Epithelial cell of prostate (primary cell): ENCODE data around the gene KCNA4.
"Not testable (repeated sequence)": the region's sequence is repeated elsewhere in the genome, so short reads cannot be mapped to it uniquely, and the experiment has no call there.

ENCODE experiments used
- DNase-seq: peaks from one replicate; pipeline ENCODE4 v3.0.0-alpha.2; 2011; ENCODE audit warnings: low read depth, low spot score
- H3K27ac ChIP-seq: fragments of 450-650 bp; 2 replicates; pipeline ENCODE4 v1.5.1; 2017; ENCODE audit warnings: mild to moderate bottlenecking

The KCNA4 gene

DNA sequence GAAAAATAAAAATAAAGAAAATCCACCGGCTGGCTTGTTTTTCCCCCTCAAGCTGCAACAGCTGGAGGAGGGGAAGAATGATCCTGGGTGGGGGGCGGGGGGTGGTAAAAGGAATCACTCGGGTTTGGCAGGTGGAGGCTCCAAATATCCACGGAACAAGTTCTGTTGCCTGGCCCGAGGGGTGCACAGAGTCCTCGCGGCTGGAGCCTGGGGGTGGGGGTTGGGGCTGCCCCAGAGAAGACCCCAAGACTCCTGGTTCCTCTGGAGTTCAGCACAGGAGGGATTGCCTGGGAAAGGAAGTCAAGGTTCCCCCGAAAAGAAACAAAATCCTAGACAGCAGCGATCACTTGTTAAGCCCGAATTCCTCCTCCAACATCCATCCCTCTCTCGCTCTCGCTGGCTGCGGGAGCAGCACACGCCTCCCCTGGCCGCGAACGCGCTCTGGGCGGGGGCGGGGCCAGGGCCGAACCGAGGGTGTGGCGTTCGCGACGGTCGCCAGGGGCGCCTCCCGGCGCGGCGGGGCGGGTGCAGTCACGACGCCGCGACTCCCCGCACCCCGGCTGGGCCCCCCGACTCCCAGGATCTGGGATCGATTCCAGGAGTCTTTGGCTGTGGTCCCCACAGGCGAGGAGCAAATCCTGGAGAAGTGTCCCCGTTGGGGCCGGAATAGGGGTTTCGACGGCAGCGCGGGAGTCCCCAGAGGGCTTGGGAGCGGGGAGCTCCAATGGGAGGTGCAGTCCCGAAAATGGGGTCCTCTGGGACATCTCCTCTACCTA is at the start of gene KCNA4:
TSS of gene KCNA4 (minus strand) at position 443 of the 776 bp plus-strand sequence. CDS start 4,352 bp downstream, outside the sequence.
- no peak for DNase-seq
- no peak within 1 kb of the TSS for H3K27ac ChIP-seq

DNA sequence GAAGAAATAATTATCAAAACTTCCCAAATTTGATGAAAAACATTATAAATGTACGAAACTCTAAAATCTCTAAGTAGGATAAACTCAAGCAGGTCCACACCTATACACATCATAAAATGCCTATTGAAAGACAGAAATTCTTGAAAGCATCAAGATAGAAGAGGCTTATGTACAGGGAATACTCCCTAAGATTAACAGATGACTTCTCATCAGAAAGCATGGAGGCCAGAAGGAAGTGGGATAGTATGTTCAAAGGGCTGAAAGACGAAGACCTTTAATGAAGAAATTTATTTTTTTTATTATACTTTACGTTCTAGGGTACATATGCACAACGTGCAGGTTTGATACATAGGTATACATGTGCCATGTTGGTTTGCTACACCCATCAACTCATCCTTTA is 45.3 kb upstream of the KCNA4 start:
- no peak overlapping the region for H3K27ac ChIP-seq

DNA sequence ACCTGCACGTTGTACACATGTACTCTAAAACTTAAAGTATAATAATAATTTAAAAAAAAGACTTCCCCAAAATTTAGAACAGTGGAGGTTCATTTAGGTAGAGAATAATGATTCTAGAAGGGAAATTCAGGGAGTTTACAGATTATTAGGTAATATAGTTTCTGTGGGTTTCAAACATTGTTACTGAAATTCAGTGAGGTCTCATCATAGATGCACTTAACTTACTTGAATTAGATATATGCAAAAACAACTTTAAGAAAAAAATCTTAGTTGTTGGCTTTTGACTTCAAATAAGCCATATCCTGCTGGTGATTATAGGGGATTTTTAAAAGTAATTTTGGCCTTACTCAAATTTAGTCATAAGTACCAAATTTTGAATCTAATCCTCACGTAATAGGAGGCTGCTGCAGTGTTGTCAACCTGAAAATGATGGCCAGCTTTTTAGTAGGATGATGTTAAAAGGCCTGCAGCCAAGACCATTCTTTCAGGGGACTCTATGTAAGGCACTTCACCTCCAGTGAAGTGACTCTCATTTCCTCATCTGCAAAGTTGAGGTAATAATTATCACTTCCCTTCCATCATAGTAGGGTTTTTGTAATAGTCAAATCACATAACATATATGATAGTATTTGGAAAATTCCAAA is 42.5 kb upstream of the KCNA4 start:
- no peak for DNase-seq
- no peak overlapping the region for H3K27ac ChIP-seq

More for the DNA sequence above, 45.3 kb upstream of the KCNA4 start:
- DNase-seq, result no peak

DNA sequence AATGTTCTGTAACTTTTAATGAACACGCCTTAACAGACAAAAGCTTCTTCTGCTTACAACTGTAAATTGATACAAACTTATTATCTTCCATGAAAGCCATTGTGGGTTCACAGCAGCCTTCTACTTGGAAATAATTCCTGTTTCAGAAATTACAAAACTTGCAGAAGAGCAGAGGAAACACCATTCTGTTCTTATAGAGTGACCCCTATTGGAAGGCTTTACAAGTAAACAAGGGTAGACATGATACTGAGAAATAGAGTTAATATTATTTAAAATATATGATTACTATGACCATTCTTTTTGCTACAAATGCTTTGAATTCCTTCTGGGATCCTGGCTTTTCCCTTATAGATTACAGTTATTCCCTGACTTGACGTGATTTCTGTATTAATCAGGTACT is 32.4 kb upstream of the KCNA4 start:
- DNase-seq, result no peak
- no peak overlapping the region for H3K27ac ChIP-seq

DNA sequence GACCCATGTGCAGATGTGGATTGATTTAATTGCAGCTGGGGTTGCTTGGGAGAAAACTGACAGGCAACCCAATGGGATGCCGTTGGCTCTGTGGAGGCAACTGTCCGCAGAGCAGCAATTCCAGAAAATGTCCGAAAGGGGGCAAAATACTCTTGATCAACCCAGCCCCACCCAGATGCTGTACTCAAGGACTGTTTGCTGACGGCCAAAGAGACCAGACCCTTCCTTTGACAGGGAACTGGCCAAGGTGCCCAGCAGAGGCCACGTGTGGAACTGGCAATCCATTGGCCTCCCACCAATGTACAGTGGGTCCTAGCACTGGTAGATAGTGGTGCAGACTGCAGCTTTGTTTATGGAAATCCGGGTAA is 29.7 kb upstream of the KCNA4 start:
- no peak overlapping the region for H3K27ac ChIP-seq
- DNase-seq, result no peak

DNA sequence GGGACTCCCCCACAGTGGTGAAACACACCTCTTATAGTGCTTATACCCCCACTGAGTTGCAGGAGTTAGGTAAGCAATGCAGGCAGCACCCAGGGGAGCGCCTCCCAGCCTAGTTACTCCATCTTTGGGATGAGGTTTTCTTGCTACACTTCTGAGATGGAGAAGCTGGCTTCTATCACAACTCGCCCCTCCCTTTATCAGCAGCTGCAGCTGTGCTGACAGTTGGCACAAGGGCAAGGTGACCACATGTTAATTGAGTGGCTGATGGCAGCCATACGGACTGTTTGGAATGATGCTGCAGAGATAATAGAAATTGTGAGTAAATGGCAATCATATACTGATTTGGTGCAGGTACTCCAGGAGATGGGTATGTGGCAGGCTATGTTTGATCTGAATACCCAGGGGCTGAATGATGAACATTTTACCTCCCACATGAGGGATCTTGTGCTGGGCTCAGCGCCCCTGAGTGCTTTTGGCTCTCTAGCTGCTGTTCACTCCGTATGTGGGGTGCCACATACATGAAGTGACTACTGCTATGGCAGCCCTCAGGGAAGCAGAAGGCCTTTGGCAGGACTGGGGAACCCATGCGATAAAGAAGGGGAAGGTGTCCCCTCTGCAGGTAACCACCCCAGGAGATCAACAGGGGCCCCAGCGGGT is 29.2 kb upstream of the KCNA4 start:
- H3K27ac ChIP-seq, result no peak overlapping the region
- DNase-seq, result no peak

DNA sequence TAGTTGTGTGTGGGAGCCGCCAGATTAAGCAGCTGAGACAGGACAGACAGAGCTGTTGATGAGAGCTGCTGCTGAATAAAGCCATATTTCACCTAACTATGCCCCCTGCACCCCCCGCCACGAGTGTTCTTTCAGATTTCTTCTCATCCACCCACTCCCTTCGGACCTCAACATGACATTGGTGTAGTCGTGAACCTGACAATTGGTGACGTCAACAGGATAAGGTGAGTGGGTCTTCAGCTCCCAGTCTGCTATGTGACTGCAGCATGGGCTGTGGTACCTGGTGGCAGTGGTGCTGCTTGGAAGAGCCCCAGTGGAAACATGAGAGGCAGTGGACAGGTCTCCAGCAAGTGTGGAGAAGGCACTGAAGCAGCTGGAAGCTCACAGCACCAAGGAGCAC is 28.3 kb upstream of the KCNA4 start:
- no peak for DNase-seq
- H3K27ac ChIP-seq, result no peak overlapping the region

DNA sequence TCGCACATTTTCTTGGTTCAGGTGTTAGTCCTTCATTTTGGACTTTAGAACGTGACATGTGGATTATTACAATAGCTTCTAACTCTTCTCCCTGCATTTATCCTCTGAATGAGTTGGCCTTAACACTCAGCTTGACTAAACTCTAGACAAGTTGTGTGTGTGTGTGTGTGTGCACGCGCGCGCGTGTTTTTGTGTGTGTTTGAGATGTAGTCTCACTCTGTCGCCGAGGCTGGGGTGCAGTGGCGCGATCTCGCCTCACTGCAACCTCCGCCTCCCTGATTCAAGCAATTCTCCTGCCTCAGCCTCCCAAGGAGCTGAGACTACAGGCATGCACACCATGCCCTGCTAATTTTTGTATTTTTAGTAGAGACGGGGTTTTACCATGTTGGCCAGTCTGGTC is 24.3 kb upstream of the KCNA4 start:
- no peak overlapping the region for H3K27ac ChIP-seq
- DNase-seq, result no peak

DNA sequence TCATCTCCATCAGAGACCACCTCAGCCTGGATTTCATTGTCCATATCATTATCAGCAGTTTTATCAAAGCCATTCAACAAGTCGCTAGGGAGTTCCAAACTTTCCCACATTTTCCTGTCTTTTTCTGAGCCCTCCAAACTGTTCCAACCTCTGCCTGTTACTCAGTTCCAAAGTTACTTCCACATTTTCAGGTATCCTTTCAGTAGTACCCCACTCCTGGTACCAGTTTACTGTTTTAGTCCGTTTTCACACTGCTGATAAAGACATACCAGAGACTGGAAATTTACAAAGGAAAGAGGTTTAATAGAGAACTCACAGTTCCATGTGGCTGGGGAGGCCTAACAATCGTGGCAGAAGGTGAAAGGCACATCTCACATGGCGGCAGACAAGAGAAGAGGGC is 17.9 kb upstream of the KCNA4 start:
- not testable (repeated sequence) for H3K27ac ChIP-seq, DNase-seq

DNA sequence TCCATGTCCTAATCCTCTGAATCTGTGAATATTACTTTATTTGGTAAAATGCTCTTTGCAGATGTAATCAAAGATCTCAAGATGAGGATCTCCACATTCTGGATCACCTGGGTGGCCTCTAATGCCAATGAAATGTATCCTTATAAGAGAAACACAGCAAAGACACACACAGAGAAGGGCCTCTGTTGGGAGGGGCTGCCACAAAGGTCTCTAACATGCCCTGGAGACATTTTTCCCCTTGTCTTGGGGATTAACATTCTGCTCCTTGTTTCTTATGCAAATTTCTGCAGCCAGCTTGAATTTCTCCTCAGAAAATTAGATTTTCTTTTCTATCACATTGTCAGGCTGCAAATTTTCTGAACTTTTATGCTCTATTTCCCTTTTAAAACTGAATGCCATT is 17.3 kb upstream of the KCNA4 start:
- not testable (repeated sequence) for DNase-seq, H3K27ac ChIP-seq

DNA sequence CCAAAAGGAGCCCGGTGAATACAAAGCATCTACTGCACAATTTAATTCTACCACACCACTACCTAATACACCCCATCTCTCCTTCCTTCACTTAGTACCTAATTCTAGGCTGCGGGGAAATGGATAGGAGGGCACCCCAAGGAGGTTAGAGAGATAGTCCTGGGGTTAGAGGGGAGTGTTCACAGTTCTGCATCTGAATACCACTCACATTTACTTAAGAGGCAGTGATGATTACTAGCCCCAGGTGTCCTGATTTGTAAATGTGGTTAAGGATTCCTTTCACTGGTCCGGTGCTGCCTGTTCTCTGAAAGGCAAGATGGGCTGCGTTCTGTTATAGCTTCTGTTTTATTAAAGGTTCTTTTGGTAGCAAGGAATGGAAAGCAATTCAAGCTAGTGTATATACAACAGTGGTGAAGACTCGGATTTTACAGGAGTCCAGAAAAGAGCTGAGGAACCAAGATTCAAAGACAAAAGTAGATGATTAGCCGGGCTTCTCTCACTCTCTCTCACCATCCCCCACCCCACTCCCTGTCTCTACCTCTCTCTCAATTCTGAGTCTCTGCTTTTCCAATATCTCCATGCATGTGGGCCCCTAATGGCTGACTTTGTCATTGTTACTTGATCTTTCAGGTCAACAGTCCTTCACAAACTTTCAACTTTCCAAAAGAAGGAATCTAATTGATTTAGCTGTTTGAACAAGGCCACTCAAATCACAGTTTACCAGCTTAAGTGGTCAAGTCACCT is 8.7 kb upstream of the KCNA4 start:
- no peak overlapping the region for H3K27ac ChIP-seq
- no peak for DNase-seq

DNA sequence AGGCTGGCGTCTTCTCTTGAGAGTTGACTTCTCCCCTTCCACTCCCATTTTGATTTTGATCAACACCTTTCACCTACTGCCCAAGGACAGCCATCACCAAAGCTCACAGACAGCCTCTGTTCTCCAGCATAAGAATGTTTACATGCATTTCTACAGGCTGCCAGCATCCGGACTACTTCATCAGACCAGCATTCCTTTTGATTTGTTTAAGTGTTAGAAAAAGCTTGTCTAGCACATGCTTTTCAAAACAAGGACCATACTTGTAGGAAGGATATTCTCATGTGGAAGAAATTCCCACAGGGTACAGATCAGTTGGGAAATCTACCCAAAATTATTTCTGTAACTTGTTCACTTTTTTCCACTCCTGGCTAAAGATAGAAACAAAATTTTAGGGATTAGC is 6.2 kb upstream of the KCNA4 start:
- DNase-seq, result no peak

DNA sequence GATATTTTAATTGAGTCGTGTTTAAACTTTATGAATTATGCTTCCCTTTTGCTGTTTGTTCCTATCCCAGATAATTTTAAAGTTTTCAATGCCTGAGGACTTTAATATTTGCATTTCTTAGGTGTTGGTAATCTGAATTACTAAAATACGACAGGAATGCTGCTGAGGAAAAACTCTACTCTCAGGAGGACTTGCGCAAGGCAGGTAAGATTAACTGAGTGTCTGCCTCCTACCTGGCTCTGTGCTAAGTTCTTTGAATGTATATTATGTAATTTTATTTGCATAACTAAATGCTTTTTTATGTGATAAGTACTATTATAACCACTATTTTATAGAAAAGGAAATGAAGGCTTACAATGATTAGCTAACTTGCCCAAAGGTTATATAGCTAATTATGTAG is 2.7 kb upstream of the KCNA4 start:
- no peak for DNase-seq
- no peak overlapping the region for H3K27ac ChIP-seq

More for the DNA sequence above, 6.2 kb upstream of the KCNA4 start:
- H3K27ac ChIP-seq, result no peak overlapping the region

DNA sequence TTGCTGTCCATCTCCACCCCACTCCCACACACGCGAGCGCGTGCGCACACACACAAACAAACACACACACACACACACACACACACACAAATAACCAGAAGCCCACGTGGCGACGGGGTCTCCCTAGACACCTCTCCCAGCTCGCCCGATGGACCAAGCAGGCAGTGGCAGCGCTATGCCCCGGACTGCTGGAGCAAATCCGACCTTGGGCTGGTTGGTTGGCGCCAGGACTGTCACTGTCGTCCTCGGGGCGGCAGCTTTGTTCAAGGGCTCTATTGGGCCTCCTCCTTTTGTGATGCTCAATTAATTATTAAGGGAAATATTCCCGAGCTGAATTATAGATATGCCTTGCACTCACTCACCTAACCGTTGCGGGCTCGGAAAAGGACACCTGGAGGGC is 1.7 kb upstream of the KCNA4 start:
- DNase-seq, result no peak
- H3K27ac ChIP-seq, result no peak overlapping the region

DNA sequence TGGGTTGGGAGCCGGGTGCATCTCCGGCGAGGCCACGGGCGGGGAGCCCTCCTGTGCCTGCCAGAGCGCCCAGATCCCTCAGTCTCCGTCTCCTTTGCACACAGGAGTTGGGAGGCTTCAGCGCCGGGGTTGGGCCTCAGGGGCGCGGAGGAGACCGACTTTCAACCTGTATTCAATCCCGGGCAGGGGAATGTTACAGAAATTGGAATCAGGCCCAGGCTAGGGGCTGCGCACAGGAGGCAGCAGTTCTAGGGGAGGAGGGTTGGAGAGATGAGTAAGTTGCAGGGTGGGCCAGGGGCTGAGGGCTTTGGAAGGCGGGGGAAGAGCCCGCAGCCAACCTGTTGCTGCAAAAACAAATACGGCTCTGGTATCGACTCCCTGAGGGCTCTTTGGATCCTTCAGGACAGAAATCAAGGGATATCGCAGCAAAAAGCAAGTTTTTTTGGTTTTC is 640 bp upstream of the KCNA4 start:
- no peak overlapping the region for H3K27ac ChIP-seq
- no peak for DNase-seq

DNA sequence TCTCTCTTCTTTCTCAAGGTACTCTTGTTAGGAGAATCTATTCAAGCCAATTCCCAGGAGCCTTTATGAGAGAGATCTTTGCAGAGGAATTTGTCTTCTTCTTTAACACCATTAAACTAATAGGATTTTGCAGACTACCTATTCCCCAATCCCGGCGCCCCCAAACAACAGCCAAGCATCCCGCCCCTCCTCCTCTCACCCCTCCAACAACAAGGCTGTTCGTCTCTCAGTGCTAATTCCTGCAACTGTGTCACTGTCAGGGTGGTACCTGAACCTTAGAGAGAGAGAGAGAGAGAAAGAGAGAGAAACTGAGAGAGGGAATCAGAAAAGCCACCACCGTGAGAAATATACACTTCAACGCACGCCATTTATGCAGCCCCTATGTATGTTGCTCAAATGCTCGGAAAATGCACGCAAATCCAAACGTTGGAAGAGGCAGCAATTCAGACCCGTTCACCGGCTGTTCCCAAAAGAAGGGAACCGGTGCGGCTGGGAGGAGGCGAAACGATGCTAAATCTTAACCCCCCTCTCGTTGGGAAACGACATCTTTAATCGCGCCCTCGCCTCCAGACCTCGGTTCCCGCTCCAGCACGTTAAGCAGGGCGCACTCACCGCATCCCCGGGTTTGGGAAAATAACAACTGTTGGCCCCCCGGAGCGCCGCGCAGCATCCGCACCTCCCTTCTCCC is 961 bp downstream of the KCNA4 start:
- DNase-seq, result no peak
- H3K27ac ChIP-seq, result no peak overlapping the region

DNA sequence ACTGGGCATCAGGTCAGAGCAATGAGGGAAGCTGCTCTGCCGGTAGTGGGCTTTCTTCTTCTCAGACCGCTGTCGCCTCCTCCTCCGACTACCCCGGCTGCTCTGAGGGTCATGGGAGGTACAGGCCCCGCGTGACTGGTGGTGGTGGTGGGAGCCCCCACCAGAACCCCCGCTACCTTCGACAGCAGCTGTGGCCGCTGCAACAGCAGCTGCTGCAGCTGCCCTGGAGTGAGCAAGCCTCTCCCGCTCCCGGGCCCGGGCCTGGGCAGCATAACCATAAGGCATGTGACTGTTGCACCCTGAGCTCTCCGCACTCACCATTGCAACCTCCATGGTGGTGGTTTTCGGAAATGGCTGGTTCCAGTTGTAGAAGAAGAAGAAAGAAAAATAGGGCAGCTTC is 4.5 kb downstream of the KCNA4 start:
- no peak overlapping the region for H3K27ac ChIP-seq
- no peak for DNase-seq

DNA sequence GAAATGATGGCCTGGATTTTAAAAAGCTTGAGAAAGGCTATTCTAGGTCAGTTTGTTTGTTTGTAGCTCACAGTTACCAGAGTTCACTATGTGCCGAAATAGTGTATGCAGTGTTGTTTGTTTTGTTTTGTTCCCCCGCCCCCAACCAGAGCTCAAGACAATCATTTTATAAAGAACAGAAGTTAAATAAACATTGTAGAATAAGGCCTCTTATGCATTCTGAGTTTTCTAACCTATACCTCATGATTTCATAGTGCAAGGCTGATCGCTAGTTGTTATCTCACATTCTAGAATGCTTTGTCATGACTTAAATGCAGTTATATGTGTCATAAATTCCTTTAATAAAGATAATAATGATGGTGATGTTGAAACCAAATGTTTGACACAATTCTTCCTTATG is 7.8 kb downstream of the KCNA4 start:
- no peak for DNase-seq
- no peak overlapping the region for H3K27ac ChIP-seq

DNA sequence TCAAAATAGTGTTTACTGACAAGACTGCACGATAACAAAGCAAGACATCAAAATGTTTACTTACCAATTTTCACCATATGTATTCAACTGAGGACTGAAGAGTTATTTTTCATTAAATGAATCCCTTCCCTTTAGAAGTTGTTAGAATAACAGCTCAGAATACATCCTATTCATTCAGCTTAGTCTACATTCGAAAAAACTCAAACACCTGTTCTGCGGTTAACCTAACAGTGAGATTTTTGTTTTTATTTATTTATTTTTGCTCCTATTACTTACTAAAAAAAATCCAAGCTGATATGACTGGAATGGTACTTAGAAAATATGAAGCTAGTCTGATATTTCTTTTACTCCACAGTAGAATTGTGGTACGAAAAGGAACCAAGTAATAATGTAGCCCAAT is 10.0 kb downstream of the KCNA4 start:
- no peak overlapping the region for H3K27ac ChIP-seq
- DNase-seq, result no peak

DNA sequence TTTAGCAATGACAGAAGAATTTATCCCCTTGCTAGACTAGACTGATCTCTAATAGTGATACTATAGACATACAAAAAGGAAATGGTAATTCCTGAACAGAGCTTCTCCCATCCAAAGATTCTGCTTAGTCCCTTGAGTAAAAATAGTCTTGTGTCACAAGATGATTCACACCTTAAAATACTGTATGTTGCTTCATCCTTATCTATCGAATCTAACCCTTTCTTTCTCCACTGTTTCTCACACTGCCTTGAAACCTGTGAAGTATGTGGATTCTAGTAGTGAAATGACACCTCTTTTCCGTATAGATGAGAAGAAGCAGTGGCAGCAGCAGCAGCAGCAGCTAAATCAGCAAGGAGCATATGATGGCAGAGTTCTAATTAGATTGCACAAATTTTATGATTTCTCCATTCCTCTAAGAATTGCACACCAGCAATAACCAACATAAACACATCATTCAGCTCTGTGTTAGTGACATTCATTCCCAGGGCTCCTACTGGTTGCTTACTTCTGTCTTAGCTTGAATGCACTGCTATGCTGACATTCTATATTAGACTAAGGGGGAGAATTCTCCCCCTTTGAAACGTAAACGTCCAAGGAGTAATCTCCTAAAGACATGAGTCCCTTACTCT is 14.6 kb downstream of the KCNA4 start:
- no peak overlapping the region for H3K27ac ChIP-seq
- no peak for DNase-seq
